Measurements from ENCODE around the gene SETDB1.

DNA sequence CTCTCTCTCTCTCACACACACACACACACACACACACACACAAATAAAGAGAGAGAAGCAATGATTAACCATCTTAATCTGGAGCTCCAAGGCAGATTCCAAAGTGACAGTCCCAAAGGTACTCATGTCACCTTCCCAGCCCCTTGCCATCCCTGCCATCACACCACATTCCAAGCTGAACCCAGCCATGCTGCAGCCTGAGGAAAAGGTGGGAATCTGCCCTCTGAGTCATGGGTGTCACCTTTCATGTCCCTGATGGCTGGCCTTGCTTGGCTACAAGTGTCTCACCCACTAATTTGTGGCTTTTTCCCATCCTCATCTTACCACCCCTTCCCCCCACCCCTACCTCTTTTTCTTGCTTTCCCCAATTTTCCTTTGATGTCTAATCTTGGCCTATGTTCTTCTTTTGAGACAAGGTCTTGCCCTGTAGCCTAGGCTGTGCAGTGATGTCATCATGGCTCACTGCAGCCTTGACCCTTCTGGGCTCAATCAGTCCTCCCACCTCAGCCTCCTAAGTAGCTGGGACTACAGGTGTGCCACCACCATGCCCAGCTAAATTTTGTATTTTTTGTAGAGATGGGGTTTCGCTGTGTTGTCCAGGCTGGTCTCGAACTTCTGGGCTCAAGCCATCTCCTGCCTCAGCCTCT, 59.1 kb downstream of the SETDB1 start:
- TF ChIP-seq, protein P1, sequence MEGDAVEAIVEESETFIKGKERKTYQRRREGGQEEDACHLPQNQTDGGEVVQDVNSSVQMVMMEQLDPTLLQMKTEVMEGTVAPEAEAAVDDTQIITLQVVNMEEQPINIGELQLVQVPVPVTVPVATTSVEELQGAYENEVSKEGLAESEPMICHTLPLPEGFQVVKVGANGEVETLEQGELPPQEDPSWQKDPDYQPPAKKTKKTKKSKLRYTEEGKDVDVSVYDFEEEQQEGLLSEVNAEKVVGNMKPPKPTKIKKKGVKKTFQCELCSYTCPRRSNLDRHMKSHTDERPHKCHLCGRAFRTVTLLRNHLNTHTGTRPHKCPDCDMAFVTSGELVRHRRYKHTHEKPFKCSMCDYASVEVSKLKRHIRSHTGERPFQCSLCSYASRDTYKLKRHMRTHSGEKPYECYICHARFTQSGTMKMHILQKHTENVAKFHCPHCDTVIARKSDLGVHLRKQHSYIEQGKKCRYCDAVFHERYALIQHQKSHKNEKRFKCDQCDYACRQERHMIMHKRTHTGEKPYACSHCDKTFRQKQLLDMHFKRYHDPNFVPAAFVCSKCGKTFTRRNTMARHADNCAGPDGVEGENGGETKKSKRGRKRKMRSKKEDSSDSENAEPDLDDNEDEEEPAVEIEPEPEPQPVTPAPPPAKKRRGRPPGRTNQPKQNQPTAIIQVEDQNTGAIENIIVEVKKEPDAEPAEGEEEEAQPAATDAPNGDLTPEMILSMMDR (IDR thresholded peaks at IDR 0.05): no peak
- no peak for TF ChIP-seq POLR2A (IDR thresholded peaks at IDR 0.05)
